GM12872 (cell line): ENCODE results near the gene HNRNPUL1.

Experiments
- TF ChIP-seq, protein P1 (sequence below): IDR thresholded peaks from 3 replicates; pipeline ENCODE4 v1.5.1; 2011; ENCODE audit warnings: low read depth, mild to moderate bottlenecking, low read length, moderate library complexity; ENCODE audit not compliant: insufficient read depth

The HNRNPUL1 gene

GRCh38 chr19:41299046-41299754 lies 35.0 kb downstream of the HNRNPUL1 start:
- TF ChIP-seq, protein P1, sequence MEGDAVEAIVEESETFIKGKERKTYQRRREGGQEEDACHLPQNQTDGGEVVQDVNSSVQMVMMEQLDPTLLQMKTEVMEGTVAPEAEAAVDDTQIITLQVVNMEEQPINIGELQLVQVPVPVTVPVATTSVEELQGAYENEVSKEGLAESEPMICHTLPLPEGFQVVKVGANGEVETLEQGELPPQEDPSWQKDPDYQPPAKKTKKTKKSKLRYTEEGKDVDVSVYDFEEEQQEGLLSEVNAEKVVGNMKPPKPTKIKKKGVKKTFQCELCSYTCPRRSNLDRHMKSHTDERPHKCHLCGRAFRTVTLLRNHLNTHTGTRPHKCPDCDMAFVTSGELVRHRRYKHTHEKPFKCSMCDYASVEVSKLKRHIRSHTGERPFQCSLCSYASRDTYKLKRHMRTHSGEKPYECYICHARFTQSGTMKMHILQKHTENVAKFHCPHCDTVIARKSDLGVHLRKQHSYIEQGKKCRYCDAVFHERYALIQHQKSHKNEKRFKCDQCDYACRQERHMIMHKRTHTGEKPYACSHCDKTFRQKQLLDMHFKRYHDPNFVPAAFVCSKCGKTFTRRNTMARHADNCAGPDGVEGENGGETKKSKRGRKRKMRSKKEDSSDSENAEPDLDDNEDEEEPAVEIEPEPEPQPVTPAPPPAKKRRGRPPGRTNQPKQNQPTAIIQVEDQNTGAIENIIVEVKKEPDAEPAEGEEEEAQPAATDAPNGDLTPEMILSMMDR, result no peak

DNA sequence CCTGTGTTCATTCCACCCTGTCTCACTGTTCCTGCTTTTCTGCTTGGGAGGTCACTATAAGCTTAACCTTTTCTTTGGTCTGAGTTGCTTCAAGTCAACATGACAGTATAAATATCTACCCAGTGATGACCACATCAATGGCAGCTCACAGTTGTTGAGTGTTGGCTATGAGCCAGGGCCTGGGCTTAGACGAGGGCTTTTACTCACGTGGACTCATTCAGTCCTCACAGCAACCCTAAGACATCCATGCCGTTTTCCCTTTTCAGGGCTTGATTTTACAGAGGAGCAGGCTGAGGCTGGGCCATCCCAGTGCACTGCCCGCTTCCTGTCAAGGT lies 35.5 kb downstream of the HNRNPUL1 start:
- TF ChIP-seq, protein P1, result no peak

GRCh38 chr19:41300555-41300954 lies 36.4 kb downstream of the HNRNPUL1 start:
- TF ChIP-seq, protein P1, result no peak

DNA sequence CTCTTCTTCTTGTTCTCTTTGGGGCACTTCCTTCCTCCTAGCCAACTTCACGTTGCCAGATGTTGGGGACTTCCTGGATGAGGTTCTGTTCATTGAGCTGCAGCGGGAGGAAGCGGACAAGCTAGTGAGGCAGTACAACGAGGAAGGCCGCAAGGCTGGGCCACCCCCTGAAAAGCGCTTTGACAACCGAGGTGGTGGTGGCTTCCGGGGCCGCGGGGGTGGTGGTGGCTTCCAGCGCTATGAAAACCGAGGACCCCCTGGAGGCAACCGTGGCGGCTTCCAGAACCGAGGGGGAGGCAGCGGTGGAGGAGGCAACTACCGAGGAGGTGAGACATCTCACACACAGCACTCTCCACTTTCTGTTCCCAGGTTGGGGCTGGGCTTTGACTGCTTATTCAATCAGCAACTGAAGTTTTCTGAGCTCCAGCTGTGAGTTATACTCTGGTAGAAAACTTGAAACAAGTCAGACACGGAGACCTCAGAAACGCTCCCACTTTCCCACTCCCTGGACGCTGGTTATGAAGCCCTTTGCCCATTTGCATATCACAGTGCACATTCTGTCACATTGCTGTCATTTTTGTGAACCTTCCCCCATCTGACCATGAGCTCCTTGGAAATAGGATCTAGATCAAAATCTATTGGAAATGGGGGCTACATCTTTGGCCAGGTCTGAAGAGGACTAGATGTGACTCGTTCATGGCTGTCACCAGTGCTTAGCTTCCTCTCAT lies 38.6 kb downstream of the HNRNPUL1 start:
- TF ChIP-seq, protein P1, result no peak

DNA sequence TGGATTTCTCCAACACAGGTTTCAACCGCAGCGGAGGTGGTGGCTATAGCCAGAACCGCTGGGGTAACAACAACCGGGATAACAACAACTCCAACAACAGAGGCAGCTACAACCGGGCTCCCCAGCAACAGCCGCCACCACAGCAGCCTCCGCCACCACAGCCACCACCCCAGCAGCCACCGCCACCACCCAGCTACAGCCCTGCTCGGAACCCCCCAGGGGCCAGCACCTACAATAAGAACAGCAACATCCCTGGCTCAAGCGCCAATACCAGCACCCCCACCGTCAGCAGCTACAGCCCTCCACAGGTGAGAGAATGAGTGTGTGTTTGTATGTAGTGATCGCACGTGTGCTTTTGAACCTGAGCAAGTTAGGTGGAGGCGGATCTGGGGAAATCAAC lies 39.8 kb downstream of the HNRNPUL1 start:
- TF ChIP-seq, protein P1, result no peak

- TF ChIP-seq, protein P1, result no peak
Measured at GRCh38 chr19:41304706-41305483, 40.7 kb downstream of the HNRNPUL1 start.
